WTC11 (cell line): ENCODE results near the gene NGRN. TPM values are rescaled to one million over a fixed set of nuclear protein-coding genes. Genes with fewer than 3 reads are reported as not detected.
A peak's percentile ranks its signal among the peaks of the same experiment; 100 is the strongest.

Source experiments
- CREB1 ChIP-seq: sonication (generic); formaldehyde crosslinking; IDR thresholded peaks from 2 replicates; pipeline ENCODE4 v1.8.0; 2023; ENCODE audit warnings: mild to moderate bottlenecking, missing genetic modification reagents
- E2F4 ChIP-seq: sonication (generic); formaldehyde crosslinking; IDR thresholded peaks from 2 replicates; pipeline ENCODE4 v1.8.1; 2022; ENCODE audit warnings: low read depth, mild to moderate bottlenecking, moderate library complexity, missing genetic modification reagents, borderline replicate concordance
- EMX1 ChIP-seq: fragments of 250-450 bp; sonication (Bioruptor Pico); IDR thresholded peaks from 2 replicates; pipeline ENCODE4 v1.8.0; 2021; ENCODE audit warnings: mild to moderate bottlenecking
- FOXJ3 ChIP-seq: sonication (generic); formaldehyde crosslinking; IDR thresholded peaks from 2 replicates; pipeline ENCODE4 v1.9.0; 2021; ENCODE audit warnings: missing genetic modification reagents, mild to moderate bottlenecking, borderline replicate concordance
- FOXP1 ChIP-seq: sonication (generic); formaldehyde crosslinking; IDR thresholded peaks from 2 replicates; pipeline ENCODE4 v1.8.0; 2022; ENCODE audit warnings: missing genetic modification reagents, mild to moderate bottlenecking, moderate library complexity, borderline replicate concordance
- GABPB1 ChIP-seq: sonication (generic); formaldehyde crosslinking; IDR thresholded peaks from 2 replicates; pipeline ENCODE4 v1.8.1; 2023; ENCODE audit warnings: mild to moderate bottlenecking, missing genetic modification reagents
- HMGA2 ChIP-seq: fragments of 250-450 bp; sonication (Bioruptor Pico); IDR thresholded peaks from 2 replicates; pipeline ENCODE4 v1.4.0; 2021; ENCODE audit warnings: mild to moderate bottlenecking, moderate library complexity
- IRF1 ChIP-seq: sonication (generic); formaldehyde crosslinking; IDR thresholded peaks from 2 replicates; pipeline ENCODE4 v1.8.0; 2023; ENCODE audit warnings: missing genetic modification reagents
- IRF2 ChIP-seq: sonication (generic); formaldehyde crosslinking; IDR thresholded peaks from 2 replicates; pipeline ENCODE4 v1.8.0; 2022; ENCODE audit warnings: low read depth, missing genetic modification reagents, borderline replicate concordance
- JUN ChIP-seq: sonication (generic); formaldehyde crosslinking; IDR thresholded peaks from 2 replicates; pipeline ENCODE4 v1.8.0; 2023; ENCODE audit warnings: mild to moderate bottlenecking, missing genetic modification reagents
- MXD4 ChIP-seq: fragments of 250-450 bp; sonication (Bioruptor Pico); IDR thresholded peaks from 2 replicates; pipeline ENCODE4 v1.8.0; 2021; ENCODE audit warnings: mild to moderate bottlenecking, moderate library complexity, borderline replicate concordance
- MYBL2 ChIP-seq: sonication (generic); formaldehyde crosslinking; IDR thresholded peaks from 2 replicates; pipeline ENCODE4 v1.8.1; 2023; ENCODE audit warnings: mild to moderate bottlenecking, moderate library complexity, missing genetic modification reagents
- NFE2L1 ChIP-seq: sonication (generic); formaldehyde crosslinking; IDR thresholded peaks from 2 replicates; pipeline ENCODE4 v1.8.1; 2023; ENCODE audit warnings: missing genetic modification reagents
- NFYB ChIP-seq: sonication (generic); formaldehyde crosslinking; conservative IDR thresholded peaks from 2 replicates; pipeline ENCODE4 v1.8.0; 2022; ENCODE audit warnings: low read depth, missing genetic modification reagents
- OVOL2 ChIP-seq: fragments of 250-450 bp; sonication (Bioruptor Pico); IDR thresholded peaks from 2 replicates; pipeline ENCODE4 v1.9.0; 2021; ENCODE audit warnings: mild to moderate bottlenecking, borderline replicate concordance
- PRRX2 ChIP-seq: fragments of 250-450 bp; sonication (Bioruptor Pico); IDR thresholded peaks from 2 replicates; pipeline ENCODE4 v1.8.0; 2021; ENCODE audit warnings: mild to moderate bottlenecking
- RORB ChIP-seq: fragments of 250-450 bp; sonication (Bioruptor Pico); IDR thresholded peaks from 2 replicates; pipeline ENCODE4 v1.9.0; 2021; ENCODE audit warnings: mild to moderate bottlenecking
- SMAD3 ChIP-seq: sonication (generic); formaldehyde crosslinking; IDR thresholded peaks from 2 replicates; pipeline ENCODE4 v1.8.0; 2022; ENCODE audit warnings: missing genetic modification reagents, mild to moderate bottlenecking, borderline replicate concordance
- ZBTB43 ChIP-seq: sonication (generic); formaldehyde crosslinking; IDR thresholded peaks from 2 replicates; pipeline ENCODE4 v1.8.1; 2023; ENCODE audit warnings: mild to moderate bottlenecking, missing genetic modification reagents
- ZMAT4 ChIP-seq: fragments of 250-450 bp; sonication (Bioruptor Pico); IDR thresholded peaks from 2 replicates; pipeline ENCODE4 v1.9.0; 2021; ENCODE audit warnings: mild to moderate bottlenecking
- ZNF219 ChIP-seq: sonication (generic); formaldehyde crosslinking; IDR thresholded peaks from 2 replicates; pipeline ENCODE4 v1.8.0; 2023; ENCODE audit warnings: missing genetic modification reagents, mild to moderate bottlenecking, borderline replicate concordance
- ZNF416 ChIP-seq: fragments of 250-450 bp; sonication (Bioruptor Pico); IDR thresholded peaks from 2 replicates; pipeline ENCODE4 v1.9.0; 2021; ENCODE audit warnings: mild to moderate bottlenecking, inconsistent platforms
- total RNA-seq: library from RNA; stranded (reverse); gene quantifications from 3 replicates; pipeline ENCODE4 v1.2.3, GENCODE V29; 2021
- TF ChIP-seq, protein P1 (sequence below): fragments of 250-450 bp; sonication (Bioruptor Pico); conservative IDR thresholded peaks from 2 replicates; pipeline ENCODE4 v1.9.0; 2021; ENCODE audit warnings: mild to moderate bottlenecking
- TF ChIP-seq, protein P2 (sequence below): fragments of 250-450 bp; sonication (Bioruptor Pico); IDR thresholded peaks from 2 replicates; pipeline ENCODE4 v1.9.0; 2021; ENCODE audit warnings: mild to moderate bottlenecking, borderline replicate concordance
- TF ChIP-seq, protein P3 (sequence below): sonication (generic); formaldehyde crosslinking; IDR thresholded peaks from 2 replicates; pipeline ENCODE4 v1.8.1; 2023; ENCODE audit warnings: mild to moderate bottlenecking, missing genetic modification reagents
- TF ChIP-seq, protein P4 (sequence below): sonication (generic); formaldehyde crosslinking; IDR thresholded peaks from 2 replicates; pipeline ENCODE4 v1.8.0; 2022; ENCODE audit warnings: mild to moderate bottlenecking, missing genetic modification reagents

NGRN gene
- total RNA-seq, 1 experiment from 2014 or later = 77.8 TPM

- TF ChIP-seq, protein P1, sequence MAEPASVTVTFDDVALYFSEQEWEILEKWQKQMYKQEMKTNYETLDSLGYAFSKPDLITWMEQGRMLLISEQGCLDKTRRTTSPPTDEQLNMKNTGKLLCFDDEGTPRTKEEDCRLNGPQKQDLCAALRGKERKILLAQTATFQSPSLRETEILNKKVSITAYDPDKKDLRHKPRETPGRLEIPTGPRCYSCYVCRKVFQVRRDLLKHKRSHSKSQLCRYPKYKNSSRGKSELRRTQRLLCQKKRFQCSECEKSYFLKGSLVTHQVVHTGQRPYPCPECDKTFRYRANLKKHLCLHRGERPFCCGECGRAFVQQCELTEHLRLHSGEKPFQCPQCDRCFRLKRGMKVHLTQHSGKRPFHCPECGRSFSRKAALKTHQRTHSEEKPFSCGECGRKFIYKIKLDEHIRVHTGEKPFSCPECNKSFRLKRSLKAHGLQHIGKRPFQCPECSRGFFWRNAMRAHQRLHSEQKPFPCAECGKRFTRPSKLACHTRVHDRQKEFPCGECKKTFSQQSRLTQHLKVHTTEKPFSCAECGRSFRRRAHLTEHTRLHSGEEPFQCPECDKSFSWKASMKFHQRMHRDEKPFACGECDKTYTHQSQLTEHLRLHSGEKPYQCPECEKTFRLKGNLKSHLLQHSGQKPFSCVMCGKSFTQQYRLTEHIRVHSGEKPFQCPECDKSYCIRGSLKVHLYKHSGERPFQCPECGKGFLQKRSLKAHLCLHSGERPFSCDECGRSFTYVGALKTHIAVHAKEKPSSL (CRISPR knock-in tag) = no peak
- TF ChIP-seq ZBTB43 (no peak), FOXP1 (CRISPR knock-in tag) (peak; percentile 63; the same call in 1 of the 2 replicates), EMX1 (CRISPR knock-in tag) (no peak), GABPB1 (CRISPR knock-in tag) (peak; percentile 84), ZMAT4 (CRISPR knock-in tag) (no peak), HMGA2 (CRISPR knock-in tag) (no peak), IRF1 (CRISPR knock-in tag) (peak; percentile 18; the same call in 1 of the 2 replicates), IRF2 (no peak), ZNF416 (no peak), ZNF219 (CRISPR knock-in tag) (no peak), MYBL2 (CRISPR knock-in tag) (peak; percentile 67), FOXJ3 (CRISPR knock-in tag) (no peak), OVOL2 (CRISPR knock-in tag) (no peak), MXD4 (CRISPR knock-in tag) (no peak), PRRX2 (CRISPR knock-in tag) (no peak), E2F4 (no peak), RORB (no peak), NFYB (CRISPR knock-in tag) (no peak; the same call in 1 of the 2 replicates), NFE2L1 (CRISPR knock-in tag) (no peak), CREB1 (no peak), SMAD3 (CRISPR knock-in tag) (peak; percentile 77; the same call in 1 of the 2 replicates), JUN (CRISPR knock-in tag) (no peak)
- TF ChIP-seq, protein P2, sequence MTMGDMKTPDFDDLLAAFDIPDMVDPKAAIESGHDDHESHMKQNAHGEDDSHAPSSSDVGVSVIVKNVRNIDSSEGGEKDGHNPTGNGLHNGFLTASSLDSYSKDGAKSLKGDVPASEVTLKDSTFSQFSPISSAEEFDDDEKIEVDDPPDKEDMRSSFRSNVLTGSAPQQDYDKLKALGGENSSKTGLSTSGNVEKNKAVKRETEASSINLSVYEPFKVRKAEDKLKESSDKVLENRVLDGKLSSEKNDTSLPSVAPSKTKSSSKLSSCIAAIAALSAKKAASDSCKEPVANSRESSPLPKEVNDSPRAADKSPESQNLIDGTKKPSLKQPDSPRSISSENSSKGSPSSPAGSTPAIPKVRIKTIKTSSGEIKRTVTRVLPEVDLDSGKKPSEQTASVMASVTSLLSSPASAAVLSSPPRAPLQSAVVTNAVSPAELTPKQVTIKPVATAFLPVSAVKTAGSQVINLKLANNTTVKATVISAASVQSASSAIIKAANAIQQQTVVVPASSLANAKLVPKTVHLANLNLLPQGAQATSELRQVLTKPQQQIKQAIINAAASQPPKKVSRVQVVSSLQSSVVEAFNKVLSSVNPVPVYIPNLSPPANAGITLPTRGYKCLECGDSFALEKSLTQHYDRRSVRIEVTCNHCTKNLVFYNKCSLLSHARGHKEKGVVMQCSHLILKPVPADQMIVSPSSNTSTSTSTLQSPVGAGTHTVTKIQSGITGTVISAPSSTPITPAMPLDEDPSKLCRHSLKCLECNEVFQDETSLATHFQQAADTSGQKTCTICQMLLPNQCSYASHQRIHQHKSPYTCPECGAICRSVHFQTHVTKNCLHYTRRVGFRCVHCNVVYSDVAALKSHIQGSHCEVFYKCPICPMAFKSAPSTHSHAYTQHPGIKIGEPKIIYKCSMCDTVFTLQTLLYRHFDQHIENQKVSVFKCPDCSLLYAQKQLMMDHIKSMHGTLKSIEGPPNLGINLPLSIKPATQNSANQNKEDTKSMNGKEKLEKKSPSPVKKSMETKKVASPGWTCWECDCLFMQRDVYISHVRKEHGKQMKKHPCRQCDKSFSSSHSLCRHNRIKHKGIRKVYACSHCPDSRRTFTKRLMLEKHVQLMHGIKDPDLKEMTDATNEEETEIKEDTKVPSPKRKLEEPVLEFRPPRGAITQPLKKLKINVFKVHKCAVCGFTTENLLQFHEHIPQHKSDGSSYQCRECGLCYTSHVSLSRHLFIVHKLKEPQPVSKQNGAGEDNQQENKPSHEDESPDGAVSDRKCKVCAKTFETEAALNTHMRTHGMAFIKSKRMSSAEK (CRISPR knock-in tag) = 0 out of 2 replicates have a peak, but pooled peaks have one; percentile 14
- TF ChIP-seq, protein P3, sequence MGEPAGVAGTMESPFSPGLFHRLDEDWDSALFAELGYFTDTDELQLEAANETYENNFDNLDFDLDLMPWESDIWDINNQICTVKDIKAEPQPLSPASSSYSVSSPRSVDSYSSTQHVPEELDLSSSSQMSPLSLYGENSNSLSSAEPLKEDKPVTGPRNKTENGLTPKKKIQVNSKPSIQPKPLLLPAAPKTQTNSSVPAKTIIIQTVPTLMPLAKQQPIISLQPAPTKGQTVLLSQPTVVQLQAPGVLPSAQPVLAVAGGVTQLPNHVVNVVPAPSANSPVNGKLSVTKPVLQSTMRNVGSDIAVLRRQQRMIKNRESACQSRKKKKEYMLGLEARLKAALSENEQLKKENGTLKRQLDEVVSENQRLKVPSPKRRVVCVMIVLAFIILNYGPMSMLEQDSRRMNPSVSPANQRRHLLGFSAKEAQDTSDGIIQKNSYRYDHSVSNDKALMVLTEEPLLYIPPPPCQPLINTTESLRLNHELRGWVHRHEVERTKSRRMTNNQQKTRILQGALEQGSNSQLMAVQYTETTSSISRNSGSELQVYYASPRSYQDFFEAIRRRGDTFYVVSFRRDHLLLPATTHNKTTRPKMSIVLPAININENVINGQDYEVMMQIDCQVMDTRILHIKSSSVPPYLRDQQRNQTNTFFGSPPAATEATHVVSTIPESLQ (CRISPR knock-in tag) = no peak
- TF ChIP-seq, protein P4, sequence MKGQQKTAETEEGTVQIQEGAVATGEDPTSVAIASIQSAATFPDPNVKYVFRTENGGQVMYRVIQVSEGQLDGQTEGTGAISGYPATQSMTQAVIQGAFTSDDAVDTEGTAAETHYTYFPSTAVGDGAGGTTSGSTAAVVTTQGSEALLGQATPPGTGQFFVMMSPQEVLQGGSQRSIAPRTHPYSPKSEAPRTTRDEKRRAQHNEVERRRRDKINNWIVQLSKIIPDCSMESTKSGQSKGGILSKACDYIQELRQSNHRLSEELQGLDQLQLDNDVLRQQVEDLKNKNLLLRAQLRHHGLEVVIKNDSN = peak; percentile 50; the same call in 1 of the 2 replicates
These were observed at the start of gene NGRN (continued) for GRCh38 chr15:90265271-90266060.
